Lung (tissue), 12 donors: ENCODE results near the gene BBOF1. TPM values are rescaled to one million over a fixed set of nuclear protein-coding genes. Genes with fewer than 3 reads are reported as not detected.

Experiments used
- ATAC-seq: fragments of 200-7000 bp; cut with Tn5 transposase; one replicate; pipeline ENCODE4 v1.9.1; 2020; ENCODE audit warnings: moderate number of reproducible peaks; ENCODE audit not compliant: insufficient read depth, low FRiP score
- DNase-seq, 3 donors: peaks; one replicate each; pipeline ENCODE4 v3.0.0-alpha.2; 2013 to 2017
- H3K27ac ChIP-seq, 2 donors: one replicate each; pipeline ENCODE4 v1.5.1; 2013; ENCODE audit warnings: mild to moderate bottlenecking in 2 of 2, moderate library complexity in 2 of 2, control low read depth in 1 of 2, inconsistent platforms in 1 of 2, low read depth in 1 of 2, low read length in 1 of 2
- H3K27me3 ChIP-seq, 3 donors: one replicate each; pipeline ENCODE4 v1.5.1; 2013; ENCODE audit warnings: low read length in 2 of 3; ENCODE audit not compliant: control insufficient read depth in 3 of 3, insufficient read depth in 3 of 3
- H3K36me3 ChIP-seq, 4 donors: one replicate each; pipeline ENCODE4 v1.5.1; 2013; ENCODE audit warnings: low read length in 4 of 4, mild to moderate bottlenecking in 1 of 4, moderate library complexity in 1 of 4; ENCODE audit not compliant: control insufficient read depth in 4 of 4, insufficient read depth in 4 of 4
- H3K4me1 ChIP-seq, 5 donors: one replicate each; pipeline ENCODE4 v1.5.1; 2013; ENCODE audit warnings: low read length in 5 of 5, mild to moderate bottlenecking in 2 of 5, moderate library complexity in 1 of 5; ENCODE audit not compliant: control insufficient read depth in 5 of 5, insufficient read depth in 5 of 5
- H3K4me3 ChIP-seq: one replicate; pipeline ENCODE4 v1.5.1; 2013; ENCODE audit warnings: mild to moderate bottlenecking, control low read depth, moderate library complexity
- H3K9ac ChIP-seq, 2 donors: one replicate each; pipeline ENCODE4 v1.5.1; 2013; ENCODE audit warnings: low read length in 2 of 2, control low read depth in 1 of 2; ENCODE audit not compliant: insufficient read depth in 1 of 2
- H3K9me3 ChIP-seq, 4 donors: one replicate each; pipeline ENCODE4 v1.5.1; 2013; ENCODE audit warnings: low read length in 3 of 4, mild to moderate bottlenecking in 1 of 4, moderate library complexity in 1 of 4; ENCODE audit not compliant: control insufficient read depth in 4 of 4, insufficient read depth in 3 of 4
- whole genome bisulfite sequencing, 2 donors: extraction: QIAGEN DNeasy Blood & Tissue Kit; methylation state at CpG; one replicate each; pipeline ENCODE4 v1.1.7; 2013; 5-methylcytosine and 5-hydroxymethylcytosine counted together
- polyA plus RNA-seq, 2 donors: library from polyadenylated mRNA; stranded (reverse); fragments of 200-250 nt; gene quantifications; one replicate each; pipeline ENCODE4 v1.2.1, GENCODE V29; 2013
- total RNA-seq, 2 donors: library from RNA; depleted of rRNA in 1 of 2; stranded (reverse); fragments of >200 nt in 1 of 2; gene quantifications; one replicate each; pipeline ENCODE4 v1.2.1, GENCODE V29; 2014 to 2021
- TF ChIP-seq, protein P1 (sequence below): IDR thresholded peaks from 2 replicates; pipeline ENCODE4 v1.5.1; 2012; ENCODE audit warnings: mild to moderate bottlenecking; ENCODE audit errors: control extremely low read depth, extremely low read depth
- donor health status: control.
- donor health status: control.
- donor health status: Bipolar disorder and iron deficiency.
- donor health status: healthy.
- donor health status: DM: yes; HTN: yes; CAD: no.

The BBOF1 gene
- total and polyA plus RNA-seq, 4 donors: 6.6 to 23.1 (median 10.4) TPM

- Histone ChIP-seq H3K4me1 (peaks cover 0 to 4% (median 3%) of the 10 kb centered on the region in 5 donors), H3K9ac (no peak overlapping the region), H3K27ac (no peak overlapping the region), H3K36me3 (peaks cover 0 to 8% (median 5%) of the 10 kb centered on the region in 4 donors), H3K27me3 (no peaks in the 10 kb centered on the region), H3K9me3 (no peaks in the 10 kb centered on the region), H3K4me3 (no peak overlapping the region)
- TF ChIP-seq, protein P1, sequence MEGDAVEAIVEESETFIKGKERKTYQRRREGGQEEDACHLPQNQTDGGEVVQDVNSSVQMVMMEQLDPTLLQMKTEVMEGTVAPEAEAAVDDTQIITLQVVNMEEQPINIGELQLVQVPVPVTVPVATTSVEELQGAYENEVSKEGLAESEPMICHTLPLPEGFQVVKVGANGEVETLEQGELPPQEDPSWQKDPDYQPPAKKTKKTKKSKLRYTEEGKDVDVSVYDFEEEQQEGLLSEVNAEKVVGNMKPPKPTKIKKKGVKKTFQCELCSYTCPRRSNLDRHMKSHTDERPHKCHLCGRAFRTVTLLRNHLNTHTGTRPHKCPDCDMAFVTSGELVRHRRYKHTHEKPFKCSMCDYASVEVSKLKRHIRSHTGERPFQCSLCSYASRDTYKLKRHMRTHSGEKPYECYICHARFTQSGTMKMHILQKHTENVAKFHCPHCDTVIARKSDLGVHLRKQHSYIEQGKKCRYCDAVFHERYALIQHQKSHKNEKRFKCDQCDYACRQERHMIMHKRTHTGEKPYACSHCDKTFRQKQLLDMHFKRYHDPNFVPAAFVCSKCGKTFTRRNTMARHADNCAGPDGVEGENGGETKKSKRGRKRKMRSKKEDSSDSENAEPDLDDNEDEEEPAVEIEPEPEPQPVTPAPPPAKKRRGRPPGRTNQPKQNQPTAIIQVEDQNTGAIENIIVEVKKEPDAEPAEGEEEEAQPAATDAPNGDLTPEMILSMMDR: no peak
- DNase-seq (no peak), ATAC-seq (no peak)
- WGBS, 2 donors: 96 to 98% methylated on average over 1 of the region's 1 CpG
Measured at GRCh38 chr14:74014299-74014698, 4.8 kb upstream of the BBOF1 start.

DNA sequence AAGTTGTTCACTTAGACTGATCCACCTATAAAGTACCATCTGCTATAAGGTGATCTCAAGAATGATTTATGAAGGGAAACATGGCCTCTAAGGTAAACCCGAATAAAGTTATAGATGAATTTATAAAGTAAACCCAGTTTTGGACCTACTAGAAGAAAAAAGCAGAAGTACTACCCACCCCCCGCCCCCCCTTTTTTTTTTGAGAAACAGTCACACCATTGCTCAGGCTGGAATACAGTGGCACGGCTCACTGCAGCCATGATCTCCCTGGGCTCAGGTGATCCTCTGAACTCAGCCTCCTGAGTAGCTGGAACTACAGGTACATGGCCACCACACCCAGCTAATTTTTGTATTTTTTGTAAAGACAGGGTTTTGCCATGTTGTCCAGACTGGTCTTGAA, 4.0 kb upstream of the BBOF1 start:
- WGBS, 2 donors: 46 to 75% methylated on average over 3 of the region's 3 CpGs
- Histone ChIP-seq H3K9me3 (no peaks in the 10 kb centered on the region), H3K27me3 (no peaks in the 10 kb centered on the region), H3K4me1 (peaks cover 0 to 10% (median 3%) of the 10 kb centered on the region in 5 donors), H3K36me3 (peaks cover 0 to 6% (median 4%) of the 10 kb centered on the region in 4 donors), H3K4me3 (no peak overlapping the region), H3K27ac (no peak overlapping the region), H3K9ac (no peak overlapping the region)
- TF ChIP-seq, protein P1: no peak
- ATAC-seq (no peak), DNase-seq (no peak)

- H3K27ac ChIP-seq: no peak overlapping the region
- H3K4me3 ChIP-seq: no peak overlapping the region
- DNase-seq (no peak), ATAC-seq (no peak)
- no peaks in the 10 kb centered on the region for H3K27me3 ChIP-seq
- H3K4me1 ChIP-seq: peaks cover 0 to 10% (median 3%) of the 10 kb centered on the region in 5 donors
- no peaks in the 10 kb centered on the region for H3K9me3 ChIP-seq
- TF ChIP-seq, protein P1: no peak
- no peak overlapping the region for H3K9ac ChIP-seq
- H3K36me3 ChIP-seq: peaks cover 0 to 6% (median 4%) of the 10 kb centered on the region in 4 donors
Measured at GRCh38 chr14:74015963-74016362, 3.2 kb upstream of the BBOF1 start.

DNA sequence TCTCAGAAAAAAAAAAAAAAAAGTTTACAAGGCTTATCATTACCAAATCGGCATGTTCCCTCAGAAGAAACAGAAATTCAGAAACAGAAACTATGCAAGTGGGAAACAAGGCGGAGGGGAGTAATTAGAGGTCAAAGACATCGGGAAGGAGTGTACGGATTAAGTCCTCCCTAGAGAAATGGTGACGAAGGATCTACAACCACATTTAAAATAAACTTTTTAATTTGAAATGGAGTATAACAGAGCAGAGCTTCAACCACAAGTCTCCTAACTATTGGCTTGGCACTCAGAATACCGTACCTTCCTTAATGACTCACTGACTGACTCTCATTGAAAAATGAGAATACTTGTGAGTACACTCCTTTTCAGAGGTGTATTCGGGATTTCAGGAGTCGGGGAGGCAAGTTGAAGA, 969 bp upstream of the BBOF1 start:
- Histone ChIP-seq H3K4me1 (peaks cover 0 to 10% (median 3%) of the 10 kb centered on the region in 5 donors), H3K9me3 (no peaks in the 10 kb centered on the region), H3K27ac (peak overlapping the region; percentile 97 to 98), H3K4me3 (peak overlapping the region; percentile 80), H3K27me3 (no peaks in the 10 kb centered on the region), H3K9ac (peak overlapping the region; percentile 74 to 97), H3K36me3 (peaks cover 0 to 3% (median 0%) of the 10 kb centered on the region in 4 donors)
- DNase-seq (no peak), ATAC-seq (peak; percentile 13)
- 3% methylated on average over 8 of the region's 8 CpGs for WGBS, 2 donors
- TF ChIP-seq, protein P1: no peak
